Brain microvascular endothelial cell (primary cell): ENCODE data around the gene FGD4.

Experiments
- DNase-seq: peaks from one replicate; pipeline ENCODE4 v3.0.0-alpha.2; 2020
- H3K27ac ChIP-seq: fragments of 250-450 bp; sonication (Bioruptor Pico); 2 replicates; pipeline ENCODE4 v1.5.1; 2020; ENCODE audit warnings: mild to moderate bottlenecking, moderate library complexity
- H3K27me3 ChIP-seq: fragments of 250-450 bp; sonication (Bioruptor Pico); replicated peaks from 2 replicates; pipeline ENCODE4 v1.5.1; 2020; ENCODE audit warnings: mild to moderate bottlenecking
- H3K36me3 ChIP-seq: fragments of 250-450 bp; sonication (Bioruptor Pico); replicated peaks from 2 replicates; pipeline ENCODE4 v1.5.1; 2020; ENCODE audit warnings: mild to moderate bottlenecking
- H3K4me3 ChIP-seq: 2 replicates; pipeline ENCODE4 v1.5.1; 2011; ENCODE audit warnings: low read depth, mild to moderate bottlenecking, control low read depth, low read length, moderate library complexity
- CTCF ChIP-seq: IDR thresholded peaks from 2 replicates; pipeline ENCODE4 v1.5.1; 2011; ENCODE audit warnings: low read depth, mild to moderate bottlenecking, moderate library complexity, low read length, control low read depth, inconsistent platforms; ENCODE audit errors: missing control alignments
- in situ Hi-C: cut with HindIII; loops from 2 replicates; pipeline ENCODE4 v1.10.0; 2017; ENCODE audit warnings: low sequenced_read_pairs, low pct_ligation_motif_present

The FGD4 gene

GRCh38 chr12:32612658-32613614, 213.6 kb downstream of the FGD4 start:
- Histone ChIP-seq H3K4me3 (no peak overlapping the region), H3K27me3 (no peaks in the 10 kb centered on the region), H3K27ac (peak overlapping the region; percentile 20), H3K36me3 (peaks cover 11% of the 10 kb centered on the region)
- in situ Hi-C loops, result no loop called here
- DNase-seq, result peak; percentile 24
- no peak for TF ChIP-seq CTCF

GRCh38 chr12:32615441-32615840, 216.1 kb downstream of the FGD4 start:
- Histone ChIP-seq H3K4me3 (no peak overlapping the region), H3K27me3 (no peaks in the 10 kb centered on the region), H3K27ac (no peak overlapping the region), H3K36me3 (peaks cover 8% of the 10 kb centered on the region)
- TF ChIP-seq CTCF, result no peak
- in situ Hi-C loops, result no loop called here
- DNase-seq, result no peak

GRCh38 chr12:32617534-32617933, 218.2 kb downstream of the FGD4 start:
- no peak overlapping the region for H3K27ac ChIP-seq
- no peak overlapping the region for H3K4me3 ChIP-seq
- H3K27me3 ChIP-seq, result no peaks in the 10 kb centered on the region
- peaks cover 8% of the 10 kb centered on the region for H3K36me3 ChIP-seq
- DNase-seq, result no peak
- no peak for TF ChIP-seq CTCF
- in situ Hi-C loops, result no loop called here

GRCh38 chr12:32618115-32618514, 218.8 kb downstream of the FGD4 start:
- in situ Hi-C loops, result no loop called here
- no peak for TF ChIP-seq CTCF
- no peak for DNase-seq
- Histone ChIP-seq H3K27ac (no peak overlapping the region), H3K4me3 (no peak overlapping the region), H3K27me3 (no peaks in the 10 kb centered on the region), H3K36me3 (peaks cover 8% of the 10 kb centered on the region)

- peaks cover 25% of the 10 kb centered on the region for H3K36me3 ChIP-seq
- in situ Hi-C loops, result no loop called here
- no peak overlapping the region for H3K4me3 ChIP-seq
- DNase-seq, result no peak
- H3K27ac ChIP-seq, result no peak overlapping the region
- no peaks in the 10 kb centered on the region for H3K27me3 ChIP-seq
- TF ChIP-seq CTCF, result no peak
Measured at GRCh38 chr12:32627976-32628375, 228.6 kb downstream of the FGD4 start.
